ENCODE data around the gene CDH13.

Gene CDH13

DNA sequence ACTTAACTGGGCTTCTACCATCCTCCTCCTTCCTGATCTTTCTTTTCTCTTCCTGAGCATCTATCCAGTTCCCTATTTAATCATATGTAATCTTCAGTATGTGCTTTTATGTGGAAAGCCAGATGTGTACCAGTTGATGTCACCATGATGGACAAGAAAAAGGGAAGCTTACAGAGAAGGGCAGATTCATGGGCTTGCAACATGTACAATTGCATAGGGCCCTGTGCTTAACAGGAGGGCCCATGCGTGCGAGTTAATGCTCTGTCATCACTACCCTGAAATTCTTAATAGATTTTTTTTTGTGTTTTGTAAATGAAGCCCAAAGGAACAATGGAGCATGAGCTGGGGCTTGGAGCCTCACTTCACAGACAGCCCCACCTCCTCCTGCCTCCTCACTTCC, 124.3 kb downstream of the CDH13 start:
- no peak for DNase-seq

DNA sequence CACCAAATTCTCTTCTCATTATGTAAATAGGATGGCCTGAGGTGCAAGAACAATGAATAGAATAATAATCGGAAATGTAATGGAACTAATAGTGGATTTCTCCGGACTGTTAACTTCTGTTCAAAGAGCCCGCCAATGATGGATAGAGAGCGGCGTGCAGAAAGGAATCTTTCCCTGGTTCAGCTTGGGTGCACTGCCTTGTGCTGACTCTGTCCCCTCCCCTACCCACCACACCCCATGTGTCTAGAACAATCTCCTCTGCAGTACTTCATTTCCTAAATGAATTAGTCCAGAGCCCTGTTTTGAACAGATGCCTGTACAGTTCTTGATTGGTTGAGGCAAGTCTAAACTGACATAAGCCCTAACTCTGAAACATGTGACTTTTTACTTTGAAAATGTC, 125.4 kb downstream of the CDH13 start:
- no peak for DNase-seq

DNA sequence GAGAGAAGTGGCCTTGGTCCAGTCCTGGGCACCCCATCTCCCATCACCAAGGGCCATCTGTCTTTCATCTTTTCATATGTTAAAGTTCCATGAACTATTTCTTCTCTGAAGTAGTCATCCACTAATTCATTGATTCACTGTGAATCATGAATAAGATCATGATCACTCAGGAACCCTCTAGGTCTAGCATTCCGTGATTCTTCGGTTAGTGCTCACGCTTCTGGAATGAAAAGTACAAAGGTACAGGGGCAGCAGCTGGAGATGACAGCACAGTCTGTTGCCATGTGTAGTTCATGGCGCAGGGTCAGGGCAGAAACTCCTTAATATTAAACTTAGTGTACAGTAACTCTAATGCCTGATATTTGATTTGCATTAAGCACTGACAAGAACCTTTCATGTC, 127.1 kb downstream of the CDH13 start:
- no peak for DNase-seq

DNA sequence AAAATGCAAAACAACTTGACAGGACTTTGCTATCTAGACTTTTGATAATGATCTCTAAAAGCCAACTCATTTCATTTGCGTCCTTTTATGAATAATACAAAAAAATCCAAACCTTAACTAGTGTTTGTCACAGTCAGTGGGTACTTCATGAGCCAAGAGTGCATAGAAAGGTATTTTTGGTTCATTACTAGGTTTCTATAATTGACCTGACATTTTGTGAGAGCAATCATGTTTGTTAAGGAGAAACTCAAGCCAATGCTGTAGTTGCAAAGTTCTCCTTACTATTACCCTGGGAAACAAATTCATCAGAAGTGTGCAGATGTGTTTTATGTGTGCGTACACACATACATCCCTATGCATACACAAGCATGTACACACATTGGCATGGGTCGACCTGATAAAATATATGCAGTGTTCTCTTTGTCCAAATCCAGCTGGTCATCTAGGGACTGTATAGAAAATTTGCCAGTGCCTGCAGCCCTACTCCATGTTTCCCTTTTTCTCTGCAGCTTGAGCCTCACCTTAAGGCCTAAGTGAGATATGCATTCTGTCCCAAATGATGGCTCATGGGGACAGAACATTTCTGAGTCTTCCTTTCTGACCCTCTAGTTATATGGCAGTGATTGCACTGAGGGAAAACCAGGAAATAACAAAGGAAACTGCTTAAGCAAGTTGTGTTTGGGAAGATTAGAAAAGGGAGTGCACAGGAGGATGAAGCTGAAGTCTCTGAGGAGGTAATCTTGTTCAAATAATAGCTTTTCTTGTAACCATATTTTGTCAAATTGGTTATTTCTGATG, 128.1 kb downstream of the CDH13 start:
- DNase-seq = no peak

DNA sequence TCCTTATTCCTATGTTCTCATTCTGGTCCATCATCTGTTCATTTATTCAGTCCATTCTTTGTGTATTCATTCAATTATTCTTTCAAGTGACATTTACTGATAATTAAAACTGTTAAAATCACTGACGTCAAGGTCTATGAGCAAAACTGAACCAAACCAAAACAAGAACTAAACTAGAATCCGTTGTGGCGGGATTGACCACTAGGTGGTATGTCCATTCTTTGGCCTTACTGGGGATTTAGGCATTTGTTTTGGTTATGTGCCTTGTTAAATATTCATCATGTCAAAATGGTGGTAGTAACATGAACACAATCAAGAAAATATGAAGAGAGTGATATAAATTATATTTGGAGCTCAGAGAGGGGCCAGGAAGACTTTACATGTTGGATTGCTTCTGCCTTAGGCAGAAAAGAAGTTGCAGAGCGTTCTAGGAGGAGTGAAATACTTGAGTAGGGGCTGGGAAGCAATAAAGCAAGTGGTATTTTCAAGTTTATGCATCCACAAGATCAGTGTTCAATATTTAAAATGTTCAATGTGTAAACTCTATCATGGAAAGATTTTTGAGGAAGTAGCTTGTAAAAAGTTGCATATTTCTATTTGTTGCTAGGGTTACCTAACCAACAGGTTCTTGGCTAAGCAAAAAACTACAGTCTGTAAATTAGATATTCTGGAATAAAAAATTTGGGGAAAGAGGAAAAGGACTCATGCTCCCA, 129.0 kb downstream of the CDH13 start:
- DNase-seq = no peak

DNA sequence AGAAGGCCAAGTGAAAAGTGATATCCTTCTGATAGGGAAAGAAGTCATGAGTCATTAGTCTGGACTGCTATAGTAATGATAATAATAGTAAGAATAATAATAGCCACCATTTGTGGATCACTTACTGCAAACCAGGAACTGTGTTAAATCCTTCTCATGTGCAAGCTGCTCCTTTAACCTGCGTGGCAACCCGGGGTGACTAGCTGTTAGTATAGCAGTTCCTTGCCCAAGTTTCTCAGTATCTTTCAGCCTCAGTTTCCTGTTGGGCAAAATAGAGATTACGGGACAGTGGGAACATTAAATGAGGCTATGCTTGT, 129.5 kb downstream of the CDH13 start:
- no peak for DNase-seq

DNA sequence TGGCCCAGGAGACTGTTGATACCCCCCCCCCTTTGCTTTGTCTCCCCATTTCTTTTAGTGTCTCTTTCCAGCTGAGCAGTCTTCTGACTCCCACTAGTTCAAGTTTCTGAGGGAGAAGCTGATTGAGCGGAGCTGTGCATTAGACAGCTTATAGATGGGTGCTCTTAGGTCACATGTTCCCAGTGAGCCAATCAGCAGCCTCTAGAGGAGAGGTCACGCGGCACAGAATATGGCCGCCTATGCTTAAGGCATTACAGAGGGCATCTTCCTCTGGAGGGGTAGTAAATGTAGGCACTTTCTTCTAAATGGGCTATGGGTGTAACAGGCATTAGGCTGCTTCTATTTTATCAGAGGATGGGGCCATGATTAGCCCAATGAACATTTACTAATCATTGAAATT, 131.6 kb downstream of the CDH13 start:
- DNase-seq = no peak

DNA sequence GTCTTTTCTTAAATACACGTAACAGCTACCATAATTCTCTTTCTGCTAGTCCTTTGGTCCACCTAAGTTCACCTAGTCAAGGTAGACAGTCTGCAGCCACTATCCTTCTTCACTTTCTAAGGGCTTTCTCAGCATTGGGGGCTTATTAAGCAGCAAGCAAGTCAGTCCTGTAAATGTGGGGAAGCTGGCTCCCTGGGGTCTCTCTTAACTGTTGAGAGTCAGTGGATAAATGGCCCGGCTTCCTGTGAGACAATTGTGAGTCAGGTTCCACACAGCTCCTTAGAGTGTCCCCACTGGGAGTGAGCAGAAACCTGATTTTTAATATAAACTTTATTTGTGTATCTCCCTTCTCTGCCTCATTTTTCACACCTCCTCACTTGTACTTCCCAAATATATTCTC, 132.1 kb downstream of the CDH13 start:
- no peak for DNase-seq

DNA sequence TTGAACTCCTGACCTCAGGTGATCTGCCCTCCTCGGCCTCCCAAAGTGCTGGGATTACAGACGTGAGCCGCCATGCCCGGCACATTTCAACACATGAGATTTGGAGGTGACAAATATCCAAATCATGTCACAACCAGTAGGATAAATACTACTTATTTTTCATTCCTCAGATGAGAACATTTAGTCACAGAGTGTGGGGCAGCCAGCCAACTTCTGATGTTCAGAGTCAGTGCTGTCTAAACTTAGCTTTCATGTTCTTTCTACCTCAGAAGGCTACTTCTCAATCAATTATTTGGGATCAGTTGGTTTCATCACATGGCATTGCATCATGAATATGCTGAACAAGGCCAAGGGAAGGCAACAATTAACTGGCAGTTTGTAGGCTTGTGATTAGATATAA, 134.5 kb downstream of the CDH13 start:
- DNase-seq = no peak

DNA sequence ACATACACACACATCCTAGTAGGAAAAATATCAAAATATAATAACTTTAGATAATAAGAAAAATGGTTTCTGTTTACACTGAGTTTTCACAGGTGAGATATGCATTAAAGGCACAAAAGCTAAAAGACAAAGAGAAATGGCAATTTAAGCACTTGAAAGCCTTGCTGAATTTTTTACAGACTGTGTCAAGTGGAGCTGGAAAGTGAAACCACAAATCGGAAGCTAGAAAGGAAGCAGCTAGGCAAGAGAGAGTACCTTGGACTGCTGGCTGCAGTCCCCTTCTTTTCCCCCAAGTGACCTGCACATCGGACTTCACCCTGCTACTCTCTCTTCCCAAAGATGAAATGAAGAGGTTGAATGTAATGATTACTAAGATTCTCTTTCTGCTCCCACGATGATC, 135.1 kb downstream of the CDH13 start:
- DNase-seq = no peak

DNA sequence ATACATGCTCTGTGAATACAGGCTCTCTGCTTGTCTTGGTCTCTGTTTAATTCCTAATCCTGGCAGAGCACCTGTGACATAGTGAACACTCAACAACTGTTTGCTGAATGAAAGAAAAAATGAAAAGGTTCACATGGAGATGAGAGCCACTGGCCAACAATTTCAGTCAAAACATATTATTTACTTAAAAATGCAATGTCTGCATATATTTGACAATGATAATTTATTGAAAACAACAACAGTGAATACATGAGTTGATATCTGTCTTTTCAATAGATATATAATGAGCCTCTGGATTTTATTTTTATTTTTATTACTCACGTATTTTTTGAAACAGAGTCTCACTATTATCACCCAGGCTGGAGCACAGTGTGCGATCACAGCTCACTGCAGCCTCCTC, 136.6 kb downstream of the CDH13 start:
- DNase-seq = no peak

DNA sequence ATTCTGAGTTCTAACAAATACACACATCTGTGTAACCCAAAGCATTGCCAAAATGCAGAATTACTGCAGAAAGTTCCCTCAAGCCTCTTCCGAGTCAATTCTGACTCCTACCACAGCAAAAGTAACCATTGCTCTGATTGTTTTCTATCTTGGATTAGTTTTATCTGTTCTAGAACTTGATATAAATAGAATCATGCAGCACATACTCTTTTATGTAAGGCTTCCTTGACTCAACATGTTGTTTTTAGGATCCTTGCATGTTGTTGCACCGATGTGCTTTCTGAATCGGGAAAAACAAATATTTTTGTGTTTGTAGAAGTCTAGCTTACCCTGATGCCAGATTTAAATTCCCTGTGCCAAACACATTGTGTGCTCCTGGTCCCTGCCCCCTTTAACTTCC, 140.4 kb downstream of the CDH13 start:
- DNase-seq = no peak

DNA sequence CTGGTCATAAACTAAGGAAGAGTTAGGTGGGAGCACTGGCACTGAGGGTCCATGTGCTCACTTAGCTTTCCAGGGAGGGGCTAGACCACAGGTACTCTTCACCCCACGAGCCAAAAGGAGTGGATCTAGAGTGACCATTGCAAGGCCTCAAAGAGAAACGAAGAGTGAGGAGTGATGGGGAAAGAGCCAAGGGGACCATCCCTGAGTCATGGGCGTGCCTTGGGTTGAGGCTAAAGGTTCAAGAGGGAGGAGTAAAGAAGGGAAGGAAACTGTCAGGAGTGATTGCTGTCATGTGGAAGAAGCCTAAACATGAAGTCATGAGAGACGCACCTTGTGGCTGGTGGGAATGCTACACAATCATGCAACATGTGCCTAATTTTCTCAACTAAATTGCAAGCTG, 141.0 kb downstream of the CDH13 start:
- no peak for DNase-seq

DNA sequence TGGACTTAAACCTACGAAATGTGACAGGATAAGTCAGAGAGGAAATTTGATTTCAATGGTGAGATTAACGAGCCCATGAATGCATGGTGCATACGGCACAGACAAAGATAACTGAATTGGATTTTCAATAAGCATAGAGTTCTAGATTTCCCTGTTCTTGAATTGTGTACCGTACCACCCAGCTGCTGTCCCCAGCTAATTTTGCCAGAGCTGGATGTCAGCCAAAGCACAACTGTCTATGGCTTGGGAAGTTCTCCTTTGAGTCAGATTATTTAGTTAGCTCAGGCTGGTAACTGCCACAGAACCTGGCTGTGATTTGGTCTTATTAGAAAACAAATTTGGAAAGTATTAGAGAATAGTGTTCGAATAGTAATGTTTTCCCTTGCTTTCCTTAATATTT, 143.1 kb downstream of the CDH13 start:
- DNase-seq = no peak

DNA sequence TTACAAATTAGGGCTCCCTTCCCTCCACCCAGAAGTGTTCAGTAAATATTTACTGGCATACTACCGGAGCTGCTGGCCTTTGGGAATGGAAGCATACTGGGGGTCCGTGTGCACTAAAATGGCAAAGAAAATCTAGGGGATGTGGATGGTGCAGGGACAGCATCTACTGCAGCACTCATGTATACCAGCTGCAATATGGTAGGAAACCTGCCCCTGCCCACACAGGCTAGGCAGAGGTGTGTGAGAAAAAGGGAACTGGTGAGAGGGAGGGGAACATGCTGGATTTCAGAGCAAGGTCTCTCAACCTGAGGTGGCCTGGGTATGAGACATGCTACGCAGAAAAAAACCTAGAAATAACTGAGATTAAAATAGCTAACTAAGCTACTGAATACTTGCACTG, 145.4 kb downstream of the CDH13 start:
- DNase-seq = no peak

DNA sequence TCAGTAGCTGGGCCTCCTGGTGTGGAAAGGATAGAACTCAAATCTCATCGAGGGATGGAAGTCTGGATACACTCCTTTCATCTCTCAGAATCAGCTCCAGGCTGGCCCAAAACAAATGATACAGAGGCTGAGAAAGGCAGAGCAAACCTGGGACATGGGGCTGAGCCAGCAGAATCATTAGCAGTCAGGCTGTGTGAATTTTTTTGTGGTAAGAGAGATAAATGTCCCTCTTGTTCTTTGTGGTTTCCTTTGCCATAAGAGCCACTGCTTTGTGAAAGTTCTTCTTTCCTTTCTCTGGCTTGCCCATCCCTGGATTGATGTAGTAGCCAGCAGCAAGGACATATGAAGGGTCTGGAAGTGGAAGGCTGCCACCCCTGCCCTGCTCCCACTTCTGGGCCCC, 146.2 kb downstream of the CDH13 start:
- no peak for DNase-seq

DNA sequence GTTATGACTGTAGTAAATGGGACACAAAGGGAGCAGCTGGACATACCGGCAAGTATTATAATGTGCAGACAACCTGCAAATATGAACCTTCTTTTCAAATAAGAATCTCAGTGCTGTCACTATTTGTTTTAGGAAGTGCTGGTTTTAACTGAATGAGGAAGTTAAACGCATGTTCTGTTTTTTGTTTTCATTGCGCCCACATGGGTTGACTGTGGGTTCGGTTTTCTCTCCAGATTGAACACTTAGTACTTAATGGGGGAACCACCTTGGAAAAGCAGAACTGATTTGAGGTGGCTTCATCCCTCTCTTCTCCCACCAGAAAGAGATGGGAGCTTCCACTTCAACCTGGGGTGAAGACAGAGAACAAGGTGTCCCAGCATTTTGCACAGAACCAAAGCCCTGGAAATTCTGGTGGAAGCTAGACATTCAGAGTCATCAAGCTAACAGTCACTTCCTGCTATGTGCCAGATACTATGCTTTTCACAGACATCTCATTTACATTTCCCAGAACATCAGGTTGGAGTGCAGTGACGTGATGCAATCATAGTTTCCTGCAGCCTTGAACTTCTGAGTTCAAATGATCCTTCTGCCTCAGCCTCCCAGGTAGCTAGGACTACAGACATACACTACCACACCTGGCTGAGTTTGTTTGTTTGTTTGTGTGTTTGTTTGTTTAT, 149.8 kb downstream of the CDH13 start:
- no peak for DNase-seq

DNA sequence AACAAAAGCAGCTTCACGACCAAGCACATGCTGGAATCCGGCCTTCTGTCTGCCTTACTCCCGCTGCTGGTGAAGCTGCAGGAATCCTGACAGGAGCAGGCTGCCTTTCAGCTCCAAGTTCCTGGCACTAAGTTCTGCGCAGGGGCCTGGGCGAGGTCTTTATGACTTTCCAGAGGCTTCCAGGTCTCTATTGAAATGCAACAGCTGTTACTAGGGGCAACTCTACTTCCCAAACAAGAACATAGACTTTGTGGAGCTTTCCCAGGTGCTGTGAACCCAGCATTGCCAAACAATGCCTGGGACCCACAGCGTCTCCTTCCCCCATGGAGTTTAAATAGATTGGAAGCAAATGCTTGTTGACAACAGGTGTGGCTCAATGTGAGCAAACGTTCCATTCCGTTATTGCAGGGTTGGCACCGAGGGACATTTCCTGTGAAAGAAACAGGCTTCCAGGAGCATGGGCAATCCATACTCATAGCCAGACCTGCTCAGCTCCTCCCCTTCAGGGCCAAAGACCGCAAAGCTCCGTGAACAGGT, 156.0 kb downstream of the CDH13 start:
- DNase-seq = peak; percentile 60

DNA sequence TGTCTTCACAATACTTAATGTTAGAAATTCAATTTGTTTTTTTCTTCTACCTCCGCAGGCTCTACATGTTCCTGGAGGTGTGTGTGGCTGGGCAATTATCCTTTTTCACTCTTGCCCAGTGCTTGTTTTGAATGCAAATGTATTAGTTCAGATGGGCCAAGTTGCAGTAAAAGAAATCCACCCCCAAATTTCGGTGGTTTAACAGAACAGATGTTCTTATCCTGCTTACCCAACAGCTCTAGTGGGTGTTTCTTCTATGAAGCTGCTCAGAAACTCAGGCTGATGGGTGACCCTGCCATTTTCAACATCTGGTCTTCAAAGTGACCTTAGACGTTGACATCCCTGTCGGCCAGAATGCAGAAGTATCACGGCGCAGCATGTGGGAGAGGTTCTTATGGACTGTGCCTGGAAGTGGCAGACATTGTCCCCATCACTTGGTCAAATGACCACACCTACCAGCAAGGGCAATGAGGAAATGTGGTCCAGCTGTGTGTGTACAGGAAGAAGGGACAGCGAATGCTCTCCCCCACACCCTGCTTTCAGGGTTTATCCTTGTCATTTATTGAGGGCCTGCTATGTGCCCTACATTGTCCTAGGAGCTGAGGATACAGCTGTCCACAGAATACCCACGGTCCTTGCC, 157.3 kb downstream of the CDH13 start:
- no peak for DNase-seq

DNA sequence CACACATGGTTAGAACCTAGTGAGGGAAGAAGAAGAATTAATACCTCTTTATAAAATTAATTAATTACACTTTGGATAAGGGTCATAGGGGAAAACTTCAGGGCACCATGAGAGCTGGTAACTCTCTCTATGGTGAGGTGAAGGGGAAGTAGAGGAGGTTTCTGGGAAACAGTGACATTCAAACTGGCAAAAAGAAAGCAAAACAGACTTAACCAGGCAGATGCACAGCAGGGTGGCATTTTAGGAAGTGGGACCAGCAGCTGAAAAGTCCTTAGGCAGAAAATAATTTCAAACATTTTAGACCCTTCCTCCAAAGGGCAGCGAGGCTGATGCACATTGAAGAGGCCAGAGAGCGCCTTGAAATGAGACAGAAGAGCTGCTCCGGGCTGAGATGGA, 157.8 kb downstream of the CDH13 start:
- DNase-seq = no peak

DNA sequence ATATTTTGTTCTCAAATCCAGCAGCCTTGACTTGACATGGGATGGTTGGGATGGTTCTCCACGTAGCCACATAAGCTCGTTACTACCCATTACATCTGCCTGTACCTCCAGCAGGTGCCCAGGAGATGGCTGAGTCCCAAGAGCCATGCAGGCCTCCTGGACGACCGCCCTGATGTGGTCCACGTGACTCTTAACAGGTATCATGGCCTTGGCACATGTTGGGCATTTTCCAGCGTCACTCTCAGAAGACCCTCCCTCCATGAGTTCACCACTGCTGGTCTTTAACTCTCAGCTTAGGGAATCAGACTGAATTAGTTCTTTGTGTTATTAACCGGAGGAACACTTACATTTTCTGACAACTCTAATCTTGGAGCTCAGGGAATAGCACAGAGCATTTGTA, 161.5 kb downstream of the CDH13 start:
- DNase-seq = no peak

DNA sequence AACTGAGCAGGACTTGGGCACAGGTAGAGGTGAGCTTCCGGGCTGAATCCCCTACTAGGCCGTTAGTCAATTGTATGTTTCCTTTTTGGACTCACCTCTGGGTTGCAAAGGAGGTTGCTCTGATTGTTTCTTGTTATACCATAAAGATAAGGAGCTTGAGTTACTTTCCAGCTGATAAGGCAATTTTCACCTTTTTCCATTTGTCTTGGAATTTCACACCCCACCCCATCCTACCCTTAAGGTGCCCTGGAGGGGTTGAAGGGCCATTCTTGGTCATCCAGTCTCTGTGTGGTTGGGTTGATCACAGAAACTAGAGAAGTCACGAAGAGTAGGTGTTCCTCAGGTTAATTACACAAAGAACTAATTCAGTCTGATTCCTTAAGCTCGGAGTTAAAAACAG, 162.2 kb downstream of the CDH13 start:
- no peak for DNase-seq

DNA sequence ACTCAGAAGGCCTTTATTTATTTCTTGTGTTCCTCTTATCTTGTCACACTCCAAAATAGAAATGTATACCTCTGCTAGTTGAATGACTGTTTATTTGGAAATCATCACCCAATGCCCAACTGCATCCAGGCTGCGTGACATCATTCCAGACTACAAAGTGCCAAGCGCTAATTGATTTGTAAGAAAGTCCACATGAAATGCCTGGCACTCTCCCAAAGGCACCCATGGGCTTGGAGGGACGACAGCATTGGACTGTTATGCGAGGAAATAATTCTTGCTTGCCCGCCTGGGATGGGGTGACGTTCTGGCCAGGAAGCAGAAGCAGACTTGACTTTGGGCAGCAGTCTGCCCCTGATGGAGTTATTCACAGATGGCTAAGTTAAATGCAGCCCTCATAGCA, 165.9 kb downstream of the CDH13 start:
- DNase-seq = no peak
